ENCODE results near the gene SLC19A1.

The SLC19A1 gene

GRCh38 chr21:45497846-45498645 is 44.2 kb downstream of the SLC19A1 start:
- Mint-ChIP-seq H3K27ac (no peak overlapping the region), H3K27me3 (no peaks in the 10 kb centered on the region), H3K9me3 (no peaks in the 10 kb centered on the region), H3K36me3 (ENCODE audit: low read depth) (peaks cover 3% of the 10 kb centered on the region), H3K4me1 (peaks cover 2% of the 10 kb centered on the region), H3K4me3 (no peak overlapping the region)
- DNase-seq (no peak), ATAC-seq (no peak)

- Mint-ChIP-seq H3K27me3 (no peaks in the 10 kb centered on the region), H3K4me3 (no peak overlapping the region), H3K9me3 (no peaks in the 10 kb centered on the region), H3K27ac (no peak overlapping the region), H3K4me1 (peaks cover 2% of the 10 kb centered on the region), H3K36me3 (ENCODE audit: low read depth) (peaks cover 3% of the 10 kb centered on the region)
- no peak for ATAC-seq
- no peak for DNase-seq
Measured at GRCh38 chr21:45496968-45497845, 45.0 kb downstream of the SLC19A1 start.

- Mint-ChIP-seq H3K4me1 (peaks cover 2% of the 10 kb centered on the region), H3K9me3 (no peaks in the 10 kb centered on the region), H3K4me3 (no peak overlapping the region), H3K36me3 (ENCODE audit: low read depth) (peaks cover 3% of the 10 kb centered on the region), H3K27me3 (no peaks in the 10 kb centered on the region), H3K27ac (no peak overlapping the region)
- ATAC-seq (no peak), DNase-seq (no peak)
Measured at GRCh38 chr21:45496151-45496967, 45.9 kb downstream of the SLC19A1 start.

GRCh38 chr21:45494851-45495680 is 47.2 kb downstream of the SLC19A1 start:
- Mint-ChIP-seq H3K27ac (no peak overlapping the region), H3K36me3 (ENCODE audit: low read depth) (peaks cover 3% of the 10 kb centered on the region), H3K27me3 (no peaks in the 10 kb centered on the region), H3K9me3 (no peaks in the 10 kb centered on the region), H3K4me3 (no peak overlapping the region), H3K4me1 (peaks cover 2% of the 10 kb centered on the region)
- no peak for ATAC-seq
- DNase-seq: no peak

- no peaks in the 10 kb centered on the region for H3K36me3 Mint-ChIP-seq (ENCODE audit: low read depth)
- H3K9me3 Mint-ChIP-seq: no peaks in the 10 kb centered on the region
- ATAC-seq (no peak), DNase-seq (no peak)
- H3K27ac Mint-ChIP-seq: no peak overlapping the region
- no peak overlapping the region for H3K4me3 Mint-ChIP-seq
- H3K27me3 Mint-ChIP-seq: no peaks in the 10 kb centered on the region
- H3K4me1 Mint-ChIP-seq: no peaks in the 10 kb centered on the region
Measured at GRCh38 chr21:45494135-45494850, 47.9 kb downstream of the SLC19A1 start.

GRCh38 chr21:45493401-45494001 is 48.7 kb downstream of the SLC19A1 start:
- no peak overlapping the region for H3K4me3 Mint-ChIP-seq
- DNase-seq: no peak
- H3K36me3 Mint-ChIP-seq (ENCODE audit: low read depth): no peaks in the 10 kb centered on the region
- ATAC-seq: no peak
- no peaks in the 10 kb centered on the region for H3K4me1 Mint-ChIP-seq
- H3K27ac Mint-ChIP-seq: no peak overlapping the region
- no peaks in the 10 kb centered on the region for H3K27me3 Mint-ChIP-seq
- no peaks in the 10 kb centered on the region for H3K9me3 Mint-ChIP-seq

- Mint-ChIP-seq H3K4me3 (no peak overlapping the region), H3K9me3 (no peaks in the 10 kb centered on the region), H3K4me1 (no peaks in the 10 kb centered on the region), H3K36me3 (ENCODE audit: low read depth) (no peaks in the 10 kb centered on the region), H3K27me3 (no peaks in the 10 kb centered on the region), H3K27ac (no peak overlapping the region)
- no peak for ATAC-seq
- no peak for DNase-seq
Measured at GRCh38 chr21:45492765-45493164, 49.5 kb downstream of the SLC19A1 start.

GRCh38 chr21:45491623-45492022 is 50.6 kb downstream of the SLC19A1 start:
- Mint-ChIP-seq H3K27me3 (no peaks in the 10 kb centered on the region), H3K9me3 (no peaks in the 10 kb centered on the region), H3K36me3 (ENCODE audit: low read depth) (no peaks in the 10 kb centered on the region), H3K4me1 (no peaks in the 10 kb centered on the region), H3K4me3 (no peak overlapping the region), H3K27ac (no peak overlapping the region)
- ATAC-seq (no peak), DNase-seq (no peak)

GRCh38 chr21:45491056-45491455 is 51.2 kb downstream of the SLC19A1 start:
- no peak overlapping the region for H3K27ac Mint-ChIP-seq
- no peaks in the 10 kb centered on the region for H3K27me3 Mint-ChIP-seq
- H3K9me3 Mint-ChIP-seq: no peaks in the 10 kb centered on the region
- ATAC-seq (no peak), DNase-seq (no peak)
- H3K4me1 Mint-ChIP-seq: no peaks in the 10 kb centered on the region
- no peaks in the 10 kb centered on the region for H3K36me3 Mint-ChIP-seq (ENCODE audit: low read depth)
- H3K4me3 Mint-ChIP-seq: no peak overlapping the region

GRCh38 chr21:45490049-45490731 is 52.0 kb downstream of the SLC19A1 start:
- H3K9me3 Mint-ChIP-seq: no peaks in the 10 kb centered on the region
- H3K4me1 Mint-ChIP-seq: no peaks in the 10 kb centered on the region
- no peaks in the 10 kb centered on the region for H3K27me3 Mint-ChIP-seq
- H3K4me3 Mint-ChIP-seq: no peak overlapping the region
- DNase-seq (no peak), ATAC-seq (no peak)
- H3K36me3 Mint-ChIP-seq (ENCODE audit: low read depth): no peaks in the 10 kb centered on the region
- H3K27ac Mint-ChIP-seq: no peak overlapping the region

- no peaks in the 10 kb centered on the region for H3K27me3 Mint-ChIP-seq
- H3K36me3 Mint-ChIP-seq (ENCODE audit: low read depth): no peaks in the 10 kb centered on the region
- DNase-seq (no peak), ATAC-seq (no peak)
- H3K4me1 Mint-ChIP-seq: no peaks in the 10 kb centered on the region
- no peak overlapping the region for H3K27ac Mint-ChIP-seq
- no peak overlapping the region for H3K4me3 Mint-ChIP-seq
- H3K9me3 Mint-ChIP-seq: no peaks in the 10 kb centered on the region
Measured at GRCh38 chr21:45489722-45489982, 52.6 kb downstream of the SLC19A1 start.

GRCh38 chr21:45488931-45489721 is 53.1 kb downstream of the SLC19A1 start:
- Mint-ChIP-seq H3K36me3 (ENCODE audit: low read depth) (no peaks in the 10 kb centered on the region), H3K27ac (no peak overlapping the region), H3K27me3 (no peaks in the 10 kb centered on the region), H3K9me3 (no peaks in the 10 kb centered on the region), H3K4me3 (no peak overlapping the region), H3K4me1 (no peaks in the 10 kb centered on the region)
- ATAC-seq (no peak), DNase-seq (no peak)

All from activated naive CD8-positive, alpha-beta T cell treated with anti-CD3 and anti-CD28 coated beads, Interleukin-2, amount 50 U/mL, for 24 hours (primary cell).